ENCODE results near the gene CADM2. TPM values are rescaled to one million over a fixed set of nuclear protein-coding genes. Genes with fewer than 3 reads are reported as not detected.

CADM2 gene
- total and polyA plus RNA-seq, 2 donors from 2014 or later = 0.06 to 0.25 TPM

DNA sequence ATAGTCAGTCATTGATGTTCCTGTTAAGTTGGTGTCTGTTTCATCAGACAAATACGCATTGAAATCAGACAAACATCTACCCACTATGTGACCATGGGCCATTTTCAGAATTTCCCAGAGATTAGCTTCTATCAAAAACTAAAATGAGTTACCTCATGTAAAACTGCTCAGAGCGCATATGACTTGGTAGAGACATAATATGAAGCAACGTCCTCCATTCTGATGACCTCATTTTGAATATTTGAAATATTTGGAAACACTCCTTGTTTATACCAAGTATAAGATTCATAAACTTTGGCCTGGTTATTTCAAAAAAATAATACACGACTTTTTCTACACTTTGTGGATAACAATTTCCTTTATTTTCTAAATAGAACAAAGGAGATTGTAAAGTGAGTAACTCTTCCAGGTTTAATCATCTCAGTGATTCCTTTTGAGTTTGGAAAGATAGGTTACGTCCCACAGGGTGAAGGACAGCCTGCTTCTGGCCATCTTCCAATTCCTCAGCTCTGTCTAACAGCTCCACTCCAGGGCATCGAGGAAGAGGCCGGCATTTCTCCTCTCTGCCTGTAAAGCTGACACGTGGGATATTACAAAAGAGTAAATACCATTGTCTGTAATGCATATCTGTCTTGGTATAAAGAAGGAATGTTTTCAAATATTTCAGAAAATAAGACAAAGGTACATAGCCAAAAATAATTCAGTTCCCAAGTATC, 122.6 kb downstream of the CADM2 start:
- H3K9me3 ChIP-seq (ENCODE audit: control insufficient read depth in 2 of 3, insufficient read depth in 1 of 3, low read length in 3 of 3) = no peaks in the 10 kb centered on the region
- FAIRE-seq (no peak), DNase-seq (no peak)
- intact Hi-C loops (cut with DNase I) = no loop called here
- TF ChIP-seq, protein P1, sequence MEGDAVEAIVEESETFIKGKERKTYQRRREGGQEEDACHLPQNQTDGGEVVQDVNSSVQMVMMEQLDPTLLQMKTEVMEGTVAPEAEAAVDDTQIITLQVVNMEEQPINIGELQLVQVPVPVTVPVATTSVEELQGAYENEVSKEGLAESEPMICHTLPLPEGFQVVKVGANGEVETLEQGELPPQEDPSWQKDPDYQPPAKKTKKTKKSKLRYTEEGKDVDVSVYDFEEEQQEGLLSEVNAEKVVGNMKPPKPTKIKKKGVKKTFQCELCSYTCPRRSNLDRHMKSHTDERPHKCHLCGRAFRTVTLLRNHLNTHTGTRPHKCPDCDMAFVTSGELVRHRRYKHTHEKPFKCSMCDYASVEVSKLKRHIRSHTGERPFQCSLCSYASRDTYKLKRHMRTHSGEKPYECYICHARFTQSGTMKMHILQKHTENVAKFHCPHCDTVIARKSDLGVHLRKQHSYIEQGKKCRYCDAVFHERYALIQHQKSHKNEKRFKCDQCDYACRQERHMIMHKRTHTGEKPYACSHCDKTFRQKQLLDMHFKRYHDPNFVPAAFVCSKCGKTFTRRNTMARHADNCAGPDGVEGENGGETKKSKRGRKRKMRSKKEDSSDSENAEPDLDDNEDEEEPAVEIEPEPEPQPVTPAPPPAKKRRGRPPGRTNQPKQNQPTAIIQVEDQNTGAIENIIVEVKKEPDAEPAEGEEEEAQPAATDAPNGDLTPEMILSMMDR (IDR thresholded peaks at IDR 0.05; ENCODE audit: borderline replicate concordance, extremely low read depth, insufficient read depth) = no peak
- no peak overlapping the region for H3K9ac ChIP-seq (ENCODE audit: low read length in 3 of 3)
- no peak overlapping the region for H3K4me3 ChIP-seq (ENCODE audit: low read length in 3 of 3)
- H3K36me3 ChIP-seq (ENCODE audit: control insufficient read depth in 2 of 3, insufficient read depth in 3 of 3, low read length in 3 of 3) = no peaks in the 10 kb centered on the region
- H3K27me3 ChIP-seq (ENCODE audit: control insufficient read depth, insufficient read depth, low read length) = no peaks in the 10 kb centered on the region
- no peaks in the 10 kb centered on the region for H3K4me1 ChIP-seq (ENCODE audit: control insufficient read depth in 2 of 3, insufficient read depth in 2 of 3, low read depth in 1 of 3, low read length in 3 of 3)
- no peak overlapping the region for H3K27ac ChIP-seq (ENCODE audit: low read depth in 2 of 2, low read length in 2 of 2)

DNA sequence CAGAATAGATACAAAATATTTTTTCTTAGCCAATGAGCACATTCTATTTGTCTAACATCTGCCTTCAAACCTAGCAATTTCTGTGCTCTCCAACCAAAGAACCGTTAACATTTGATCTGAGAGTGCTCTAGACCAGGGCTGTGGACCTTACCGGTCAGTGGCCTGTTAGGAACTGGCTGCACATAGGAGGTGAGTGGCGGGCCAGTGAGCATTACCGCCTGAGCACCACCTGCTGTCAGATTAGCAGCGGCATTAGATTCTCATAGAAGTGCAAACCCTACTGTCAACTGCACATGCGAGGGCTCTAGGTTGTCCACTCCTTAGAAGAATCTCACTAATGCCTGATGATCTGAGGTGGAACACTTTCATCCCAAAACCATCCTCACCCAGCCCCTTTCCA, 131.7 kb downstream of the CADM2 start:
- FAIRE-seq = no peak
- Histone ChIP-seq H3K4me3 (ENCODE audit: low read length in 3 of 3) (no peak overlapping the region), H3K27ac (ENCODE audit: low read depth in 2 of 2, low read length in 2 of 2) (no peak overlapping the region), H3K9ac (ENCODE audit: low read length in 3 of 3) (no peak overlapping the region), H3K36me3 (ENCODE audit: control insufficient read depth in 2 of 3, insufficient read depth in 3 of 3, low read length in 3 of 3) (no peaks in the 10 kb centered on the region), H3K27me3 (ENCODE audit: control insufficient read depth, insufficient read depth, low read length) (no peaks in the 10 kb centered on the region), H3K9me3 (ENCODE audit: control insufficient read depth in 2 of 3, insufficient read depth in 1 of 3, low read length in 3 of 3) (no peaks in the 10 kb centered on the region), H3K4me1 (ENCODE audit: control insufficient read depth in 2 of 3, insufficient read depth in 2 of 3, low read depth in 1 of 3, low read length in 3 of 3) (no peaks in the 10 kb centered on the region)
- intact Hi-C loops (cut with DNase I) = no loop called here
- TF ChIP-seq, protein P1 (IDR thresholded peaks at IDR 0.05; ENCODE audit: borderline replicate concordance, extremely low read depth, insufficient read depth) = no peak
- no peak for DNase-seq

DNA sequence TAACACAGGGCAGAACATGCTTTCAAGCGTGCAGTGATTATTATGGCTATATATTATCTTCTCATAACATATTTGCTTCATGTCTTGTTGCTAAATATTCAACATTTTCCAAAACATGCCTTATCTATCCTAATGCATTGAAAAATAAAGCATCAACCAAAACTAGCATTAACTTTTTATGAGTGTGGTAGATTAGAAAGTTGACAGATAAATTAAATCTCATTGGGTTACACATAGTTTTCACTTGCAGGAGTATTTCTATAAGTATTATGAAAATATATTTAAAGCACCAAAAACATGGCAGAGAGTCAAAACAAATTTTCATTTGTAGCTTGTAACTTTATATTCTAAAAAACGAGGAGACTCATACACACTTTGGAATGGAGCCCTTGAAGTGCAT, 141.5 kb downstream of the CADM2 start:
- no peaks in the 10 kb centered on the region for H3K9me3 ChIP-seq (ENCODE audit: control insufficient read depth in 2 of 3, insufficient read depth in 1 of 3, low read length in 3 of 3)
- H3K4me3 ChIP-seq (ENCODE audit: low read length in 3 of 3) = no peak overlapping the region
- DNase-seq (no peak), FAIRE-seq (no peak)
- no peaks in the 10 kb centered on the region for H3K36me3 ChIP-seq (ENCODE audit: control insufficient read depth in 2 of 3, insufficient read depth in 3 of 3, low read length in 3 of 3)
- no peak overlapping the region for H3K27ac ChIP-seq (ENCODE audit: low read depth in 2 of 2, low read length in 2 of 2)
- TF ChIP-seq, protein P1 (IDR thresholded peaks at IDR 0.05; ENCODE audit: borderline replicate concordance, extremely low read depth, insufficient read depth) = no peak
- H3K4me1 ChIP-seq (ENCODE audit: control insufficient read depth in 2 of 3, insufficient read depth in 2 of 3, low read depth in 1 of 3, low read length in 3 of 3) = no peaks in the 10 kb centered on the region
- H3K27me3 ChIP-seq (ENCODE audit: control insufficient read depth, insufficient read depth, low read length) = no peaks in the 10 kb centered on the region
- intact Hi-C loops (cut with DNase I) = no loop called here
- H3K9ac ChIP-seq (ENCODE audit: low read length in 3 of 3) = no peak overlapping the region

DNA sequence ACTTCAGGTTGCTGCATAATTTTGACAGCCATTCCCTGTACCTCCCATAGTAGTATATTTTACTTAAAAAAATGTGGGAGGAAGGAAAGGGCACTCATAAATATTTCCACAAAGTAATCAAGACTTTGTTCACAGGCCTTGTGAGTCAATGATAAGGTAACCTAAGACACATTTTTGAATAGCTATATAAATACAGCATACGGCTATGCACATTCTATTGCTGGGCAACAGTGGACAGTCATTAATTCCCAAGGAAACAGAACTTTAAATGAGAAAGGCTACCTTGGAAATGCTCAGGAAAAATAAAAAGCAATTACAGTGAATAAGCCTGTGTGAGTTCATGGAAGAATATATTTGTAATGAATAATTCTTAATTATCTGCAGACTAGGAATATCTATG, 144.0 kb downstream of the CADM2 start:
- no peak for FAIRE-seq
- TF ChIP-seq, protein P1 (IDR thresholded peaks at IDR 0.05; ENCODE audit: borderline replicate concordance, extremely low read depth, insufficient read depth) = no peak
- no peaks in the 10 kb centered on the region for H3K27me3 ChIP-seq (ENCODE audit: control insufficient read depth, insufficient read depth, low read length)
- no peak overlapping the region for H3K9ac ChIP-seq (ENCODE audit: low read length in 3 of 3)
- DNase-seq = no peak
- H3K27ac ChIP-seq (ENCODE audit: low read depth in 2 of 2, low read length in 2 of 2) = no peak overlapping the region
- no peaks in the 10 kb centered on the region for H3K4me1 ChIP-seq (ENCODE audit: control insufficient read depth in 2 of 3, insufficient read depth in 2 of 3, low read depth in 1 of 3, low read length in 3 of 3)
- H3K4me3 ChIP-seq (ENCODE audit: low read length in 3 of 3) = no peak overlapping the region
- no peaks in the 10 kb centered on the region for H3K36me3 ChIP-seq (ENCODE audit: control insufficient read depth in 2 of 3, insufficient read depth in 3 of 3, low read length in 3 of 3)
- intact Hi-C loops (cut with DNase I) = no loop called here
- H3K9me3 ChIP-seq (ENCODE audit: control insufficient read depth in 2 of 3, insufficient read depth in 1 of 3, low read length in 3 of 3) = no peaks in the 10 kb centered on the region

All from kidney (tissue), 14 donors.